ENCODE results near the gene SLC24A4. TPM values are rescaled to one million over a fixed set of nuclear protein-coding genes. Genes with fewer than 3 reads are reported as not detected.
"Not testable (repeated sequence)": the region's sequence is repeated elsewhere in the genome, so short reads cannot be mapped to it uniquely, and the experiment has no call there.

SLC24A4 gene
- total RNA-seq, 1 experiment from 2014 or later = not detected

- Mint-ChIP-seq H3K4me3 (ENCODE audit: low read depth, unreplicated experiment) (no peak overlapping the region), H3K36me3 (ENCODE audit: insufficient read depth, unreplicated experiment) (no peaks in the 10 kb centered on the region), H3K27me3 (ENCODE audit: unreplicated experiment) (peaks cover 80% of the 10 kb centered on the region), H3K27ac (ENCODE audit: unreplicated experiment) (no peak overlapping the region), H3K9me3 (ENCODE audit: low read depth, unreplicated experiment) (peaks cover 2% of the 10 kb centered on the region), H3K4me1 (ENCODE audit: low read depth, unreplicated experiment) (no peaks in the 10 kb centered on the region)
- no peak for DNase-seq
- TF ChIP-seq CTCF (IDR thresholded peaks at IDR 0.05; ENCODE audit: unreplicated experiment) = no peak
- CTCF ChIA-PET = interaction anchor here (0.6 kb wide), 1 partner anchor 636 kb away, joined by 4 read pairs; no protein-coding TSS in a partner anchor
- BruUV-seq (replicated peaks) = no TSS peak
- intact Hi-C loops (cut with micrococcal nuclease; ENCODE audit: unreplicated experiment) = no loop called here
These were observed 78.6 kb downstream of the SLC24A4 start for GRCh38 chr14:92401561-92401960.

- not testable (repeated sequence) for H3K4me3 Mint-ChIP-seq (ENCODE audit: low read depth, unreplicated experiment)
These were observed 79.5 kb downstream of the SLC24A4 start for GRCh38 chr14:92402500-92402899.

GRCh38 chr14:92404018-92404417 lies 81.1 kb downstream of the SLC24A4 start:
- no peak for DNase-seq
- Mint-ChIP-seq H3K9me3 (ENCODE audit: low read depth, unreplicated experiment) (peaks cover 5% of the 10 kb centered on the region), H3K4me1 (ENCODE audit: low read depth, unreplicated experiment) (no peaks in the 10 kb centered on the region), H3K27ac (ENCODE audit: unreplicated experiment) (no peak overlapping the region), H3K27me3 (ENCODE audit: unreplicated experiment) (peaks cover 80% of the 10 kb centered on the region), H3K4me3 (ENCODE audit: low read depth, unreplicated experiment) (no peak overlapping the region), H3K36me3 (ENCODE audit: insufficient read depth, unreplicated experiment) (no peaks in the 10 kb centered on the region)
- intact Hi-C loops (cut with micrococcal nuclease; ENCODE audit: unreplicated experiment) = no loop called here
- no peak for TF ChIP-seq CTCF (IDR thresholded peaks at IDR 0.05; ENCODE audit: unreplicated experiment)
- CTCF ChIA-PET = no interaction called here
- no TSS peak for BruUV-seq (replicated peaks)

More at GRCh38 chr14:92402500-92402899, 79.5 kb downstream of the SLC24A4 start:
- H3K27me3 Mint-ChIP-seq (ENCODE audit: unreplicated experiment) = peaks cover 80% of the 10 kb centered on the region
- H3K4me1 Mint-ChIP-seq (ENCODE audit: low read depth, unreplicated experiment); H3K36me3 Mint-ChIP-seq (ENCODE audit: insufficient read depth, unreplicated experiment); DNase-seq; BruUV-seq (replicated peaks); H3K27ac Mint-ChIP-seq (ENCODE audit: unreplicated experiment); CTCF ChIA-PET; H3K9me3 Mint-ChIP-seq (ENCODE audit: low read depth, unreplicated experiment); intact Hi-C loops (cut with micrococcal nuclease; ENCODE audit: unreplicated experiment): not testable (repeated sequence)

- peaks cover 80% of the 10 kb centered on the region for H3K27me3 Mint-ChIP-seq (ENCODE audit: unreplicated experiment)
- H3K27ac Mint-ChIP-seq (ENCODE audit: unreplicated experiment) = no peak overlapping the region
- DNase-seq = no peak
- no peaks in the 10 kb centered on the region for H3K36me3 Mint-ChIP-seq (ENCODE audit: insufficient read depth, unreplicated experiment)
- TF ChIP-seq CTCF (IDR thresholded peaks at IDR 0.05; ENCODE audit: unreplicated experiment) = no peak
- BruUV-seq (replicated peaks) = no TSS peak
- no peak overlapping the region for H3K4me3 Mint-ChIP-seq (ENCODE audit: low read depth, unreplicated experiment)
- intact Hi-C loops (cut with micrococcal nuclease; ENCODE audit: unreplicated experiment) = no loop called here
- H3K9me3 Mint-ChIP-seq (ENCODE audit: low read depth, unreplicated experiment) = peaks cover 5% of the 10 kb centered on the region
- CTCF ChIA-PET = no interaction called here
- no peaks in the 10 kb centered on the region for H3K4me1 Mint-ChIP-seq (ENCODE audit: low read depth, unreplicated experiment)
These were observed 81.5 kb downstream of the SLC24A4 start for GRCh38 chr14:92404421-92404820.

GRCh38 chr14:92404938-92405337 lies 82.0 kb downstream of the SLC24A4 start:
- BruUV-seq (replicated peaks) = no TSS peak
- Mint-ChIP-seq H3K4me3 (ENCODE audit: low read depth, unreplicated experiment) (no peak overlapping the region), H3K27me3 (ENCODE audit: unreplicated experiment) (peaks cover 80% of the 10 kb centered on the region), H3K9me3 (ENCODE audit: low read depth, unreplicated experiment) (peaks cover 5% of the 10 kb centered on the region), H3K27ac (ENCODE audit: unreplicated experiment) (no peak overlapping the region), H3K4me1 (ENCODE audit: low read depth, unreplicated experiment) (no peaks in the 10 kb centered on the region), H3K36me3 (ENCODE audit: insufficient read depth, unreplicated experiment) (no peaks in the 10 kb centered on the region)
- DNase-seq = no peak
- CTCF ChIA-PET = no interaction called here
- intact Hi-C loops (cut with micrococcal nuclease; ENCODE audit: unreplicated experiment) = no loop called here
- TF ChIP-seq CTCF (IDR thresholded peaks at IDR 0.05; ENCODE audit: unreplicated experiment) = no peak
